ENCODE data around the gene LPIN2.

DNA sequence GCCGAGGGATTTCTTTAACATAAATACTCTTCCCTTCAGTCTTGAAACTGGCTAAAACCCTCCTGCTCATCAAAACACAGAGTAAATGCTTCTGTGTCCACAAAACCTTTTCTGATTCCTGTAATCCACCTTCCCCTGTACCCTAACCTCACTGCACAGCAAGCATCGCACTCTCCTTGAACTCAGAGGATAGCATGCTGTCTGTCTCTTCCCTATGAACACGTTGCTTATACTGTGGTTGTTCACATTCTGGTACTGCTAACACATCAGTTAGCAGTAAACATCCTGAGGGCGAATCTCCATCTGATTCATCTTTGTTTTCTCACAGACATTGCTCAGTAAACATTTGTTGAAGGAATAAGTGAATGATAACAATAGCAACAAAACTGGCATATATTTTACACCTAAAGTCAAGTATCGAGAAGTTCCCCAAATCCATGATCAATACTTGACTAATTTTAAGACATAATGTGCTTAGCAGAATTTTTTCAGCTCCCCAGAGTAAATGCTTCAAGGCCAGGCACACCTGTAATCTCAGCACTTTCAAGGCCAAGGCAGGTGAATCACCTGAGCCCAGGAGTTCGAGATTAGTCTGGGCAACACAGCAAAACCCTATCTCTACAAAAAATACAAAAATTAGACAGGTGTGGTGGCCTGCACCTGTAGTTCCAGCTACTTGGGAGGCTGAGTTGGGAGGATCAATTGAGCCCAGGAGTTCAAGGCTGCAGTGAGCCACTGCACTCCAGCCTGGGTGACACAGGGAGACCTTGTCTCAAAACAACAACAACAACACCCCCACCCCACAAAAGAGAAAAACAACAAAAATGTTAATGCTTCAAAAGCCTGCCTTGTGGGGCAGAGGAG, 45.6 kb upstream of the LPIN2 start:
- TF ChIP-seq, protein P1, sequence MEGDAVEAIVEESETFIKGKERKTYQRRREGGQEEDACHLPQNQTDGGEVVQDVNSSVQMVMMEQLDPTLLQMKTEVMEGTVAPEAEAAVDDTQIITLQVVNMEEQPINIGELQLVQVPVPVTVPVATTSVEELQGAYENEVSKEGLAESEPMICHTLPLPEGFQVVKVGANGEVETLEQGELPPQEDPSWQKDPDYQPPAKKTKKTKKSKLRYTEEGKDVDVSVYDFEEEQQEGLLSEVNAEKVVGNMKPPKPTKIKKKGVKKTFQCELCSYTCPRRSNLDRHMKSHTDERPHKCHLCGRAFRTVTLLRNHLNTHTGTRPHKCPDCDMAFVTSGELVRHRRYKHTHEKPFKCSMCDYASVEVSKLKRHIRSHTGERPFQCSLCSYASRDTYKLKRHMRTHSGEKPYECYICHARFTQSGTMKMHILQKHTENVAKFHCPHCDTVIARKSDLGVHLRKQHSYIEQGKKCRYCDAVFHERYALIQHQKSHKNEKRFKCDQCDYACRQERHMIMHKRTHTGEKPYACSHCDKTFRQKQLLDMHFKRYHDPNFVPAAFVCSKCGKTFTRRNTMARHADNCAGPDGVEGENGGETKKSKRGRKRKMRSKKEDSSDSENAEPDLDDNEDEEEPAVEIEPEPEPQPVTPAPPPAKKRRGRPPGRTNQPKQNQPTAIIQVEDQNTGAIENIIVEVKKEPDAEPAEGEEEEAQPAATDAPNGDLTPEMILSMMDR (IDR thresholded peaks at IDR 0.05; ENCODE audit: low read depth, low read length, poor library complexity, severe bottlenecking) = no peak
- no peak for TF ChIP-seq EZH2phosphoT487 (IDR thresholded peaks at IDR 0.05; ENCODE audit: borderline replicate concordance, low read length)

Data from DOHH2 (cell line).